ENCODE measurements around the gene CHRNB2. TPM values are rescaled to one million over a fixed set of nuclear protein-coding genes. Genes with fewer than 3 reads are reported as not detected.

The CHRNB2 gene
- total and polyA plus RNA-seq, 2 of the 4 experiments (the other 2 are of a cell fraction) = under 0.01 to 0.03 TPM

GRCh38 chr1:154547105-154547732 is 20.4 kb upstream of the CHRNB2 start:
- in situ Hi-C loops (cut with MboI; ENCODE audit: low sequenced_read_pairs) (loop anchor here (5.0 kb wide), 1 partner anchor 60 kb away; no protein-coding TSS in a partner anchor), intact Hi-C loops (cut with micrococcal nuclease) (loop anchor here (2.0 to 5.0 kb wide), 3 partner anchors 140 to 220 kb away; partner anchors contain the start of gene IL6R), dilution Hi-C loops (cut with HindIII; ENCODE audit: low sequenced_read_pairs, unreplicated experiment) (no loop called here)
- peaks cover 1 to 8% of the 10 kb centered on the region in 2 experiments; a peak in 2 of 4 replicates for H3K79me1 ChIP-seq (ENCODE audit: low read depth in 1 of 2, low read length in 2 of 2)
- WGBS, 2 experiments (ENCODE audit: extremely low coverage in 2 of 2, insufficient read length in 1 of 2) = 73% methylated on average over 2 of the region's 11 CpGs; no CpG with 5 or more reads in 1 of the 2 experiments
- no peak overlapping the region for H3K14ac ChIP-seq (replicated peaks; ENCODE audit: low read depth, low read length)
- no peak overlapping the region for H3K4me2 ChIP-seq (ENCODE audit: low read depth, low read length)
- no peak overlapping the region for H3K4me3 ChIP-seq (ENCODE audit: insufficient read depth, low read depth, low read length)
- H2BK15ac ChIP-seq (ENCODE audit: low read depth, low read length) = no peak overlapping the region
- H3K27me3 ChIP-seq (ENCODE audit: control insufficient read depth, insufficient read depth, low read length) = peaks cover 25% of the 10 kb centered on the region
- H2AFZ ChIP-seq (replicated peaks; ENCODE audit: low read length, poor library complexity) = no peak overlapping the region
- H3K9ac ChIP-seq (ENCODE audit: low read depth, low read length) = no peak overlapping the region
- no TSS peak for BruUV-seq (replicated peaks)
- TF ChIP-seq, protein P1, sequence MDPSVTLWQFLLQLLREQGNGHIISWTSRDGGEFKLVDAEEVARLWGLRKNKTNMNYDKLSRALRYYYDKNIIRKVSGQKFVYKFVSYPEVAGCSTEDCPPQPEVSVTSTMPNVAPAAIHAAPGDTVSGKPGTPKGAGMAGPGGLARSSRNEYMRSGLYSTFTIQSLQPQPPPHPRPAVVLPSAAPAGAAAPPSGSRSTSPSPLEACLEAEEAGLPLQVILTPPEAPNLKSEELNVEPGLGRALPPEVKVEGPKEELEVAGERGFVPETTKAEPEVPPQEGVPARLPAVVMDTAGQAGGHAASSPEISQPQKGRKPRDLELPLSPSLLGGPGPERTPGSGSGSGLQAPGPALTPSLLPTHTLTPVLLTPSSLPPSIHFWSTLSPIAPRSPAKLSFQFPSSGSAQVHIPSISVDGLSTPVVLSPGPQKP (IDR thresholded peaks at IDR 0.05; ENCODE audit: borderline replicate concordance, low read depth, low read length) = no peak
- TF ChIP-seq NFE2L2 (IDR thresholded peaks at IDR 0.05; ENCODE audit: low read depth, low read length) = no peak
- TF ChIP-seq MAZ (IDR thresholded peaks at IDR 0.05; ENCODE audit: borderline replicate concordance, low read depth, low read length) = no peak
- no peak for TF ChIP-seq FOS (IDR thresholded peaks at IDR 0.05; ENCODE audit: low read depth, low read length)
- TF ChIP-seq RFX5 (IDR thresholded peaks at IDR 0.05; ENCODE audit: low read depth, low read length) = no peak
- no peak for TF ChIP-seq MXI1 (IDR thresholded peaks at IDR 0.05; ENCODE audit: borderline replicate concordance, low read depth, low read length)
- no peak for TF ChIP-seq RAD21 (IDR thresholded peaks at IDR 0.05; ENCODE audit: low read length)
- TF ChIP-seq CHD1 (IDR thresholded peaks at IDR 0.05; ENCODE audit: low read depth, low read length) = no peak
- no peak for TF ChIP-seq RCOR1 (IDR thresholded peaks at IDR 0.05; ENCODE audit: insufficient replicate concordance, low read length)
- no peak for TF ChIP-seq MAFK (IDR thresholded peaks at IDR 0.05; ENCODE audit: low read depth, low read length)
- no peak for TF ChIP-seq BHLHE40 (IDR thresholded peaks at IDR 0.05; ENCODE audit: low read depth, low read length)
- no peak for TF ChIP-seq CEBPB (IDR thresholded peaks at IDR 0.05; ENCODE audit: low read depth, low read length)
- no peak overlapping the region for H2BK20ac ChIP-seq (ENCODE audit: low read depth, low read length)
- H2BK120ac ChIP-seq (ENCODE audit: low read depth, low read length) = no peak overlapping the region
- H3K36me3 ChIP-seq (ENCODE audit: control insufficient read depth, insufficient read depth, low read length) = peaks cover 35% of the 10 kb centered on the region
- H2BK5ac ChIP-seq (ENCODE audit: low read depth, low read length, poor library complexity, severe bottlenecking) = no peak overlapping the region
- H3K27ac ChIP-seq (ENCODE audit: insufficient read depth, low read length) = no peak overlapping the region
- no peak overlapping the region for H4K5ac ChIP-seq (ENCODE audit: low read depth, low read length)
- CTCF ChIA-PET = interaction anchor here (0.6 to 1.6 kb wide), 13 partner anchors 12 to 408 kb away, joined by 3 to 14 read pairs (median 4); partner anchors contain the start of gene PBXIP1
- no peak overlapping the region for H4K91ac ChIP-seq (ENCODE audit: insufficient read depth, low read depth, low read length)
- H2AK9ac ChIP-seq (replicated peaks; ENCODE audit: low read depth, low read length, poor library complexity) = no peak overlapping the region
- no peaks in the 10 kb centered on the region for H3K9me3 ChIP-seq (ENCODE audit: control insufficient read depth, insufficient read depth, low read length)
- no peak overlapping the region for H2AK5ac ChIP-seq (ENCODE audit: low read depth, low read length)
- POLR2A ChIA-PET (ENCODE audit: unreplicated experiment) = no interaction called here
- no peak overlapping the region for H3K23ac ChIP-seq (ENCODE audit: low read depth, low read length)
- H3K4me1 ChIP-seq (ENCODE audit: control insufficient read depth, insufficient read depth, low read length) = no peaks in the 10 kb centered on the region
- peaks cover 16% of the 10 kb centered on the region; the same call in 1 of the 2 replicates for H4K20me1 ChIP-seq (ENCODE audit: insufficient read depth, low read length)
- no peak overlapping the region for H3K4ac ChIP-seq (ENCODE audit: low read depth, low read length)
- no peak overlapping the region for H4K8ac ChIP-seq (ENCODE audit: low read depth in 2 of 2, low read length in 2 of 2)
- ATAC-seq (ENCODE audit: low read depth) (no peak), DNase-seq (no peak)
- no peak overlapping the region for H3K18ac ChIP-seq (ENCODE audit: low read depth, low read length)
- no peaks in the 10 kb centered on the region for H3K9me1 ChIP-seq (ENCODE audit: insufficient read depth, low read length)
- H3K56ac ChIP-seq (ENCODE audit: extremely low read depth, insufficient read depth, low read length) = no peak overlapping the region
